T-helper 1 cell treated with Interleukin-12 subunit alpha and Interleukin-12 subunit beta and Interleukin-4 antibody, amounts not matched to agents 30 μg/mL and 1 μg/mL, for 36 hours (primary cell): ENCODE measurements around the gene L3MBTL4.
"Not testable (repeated sequence)": the region's sequence is repeated elsewhere in the genome, so short reads cannot be mapped to it uniquely, and the experiment has no call there.

Experiments used
- H3K27ac Mint-ChIP-seq: one replicate; pipeline ENCODE4 v1.8.0; 2021; ENCODE audit warnings: mild to moderate bottlenecking, mixed read lengths
- H3K27me3 Mint-ChIP-seq: one replicate; pipeline ENCODE4 v1.8.0; 2021; ENCODE audit warnings: low read depth, mixed read lengths
- H3K36me3 Mint-ChIP-seq: one replicate; pipeline ENCODE4 v1.8.0; 2021; ENCODE audit warnings: low read depth, mixed read lengths
- H3K4me1 Mint-ChIP-seq: one replicate; pipeline ENCODE4 v1.8.0; 2021; ENCODE audit warnings: low read depth, mixed read lengths
- H3K4me3 Mint-ChIP-seq: one replicate; pipeline ENCODE4 v1.8.0; 2021; ENCODE audit warnings: mild to moderate bottlenecking, moderate library complexity, mixed read lengths
- H3K9me3 Mint-ChIP-seq: one replicate; pipeline ENCODE4 v1.8.0; 2021; ENCODE audit warnings: mixed read lengths

L3MBTL4 gene

DNA sequence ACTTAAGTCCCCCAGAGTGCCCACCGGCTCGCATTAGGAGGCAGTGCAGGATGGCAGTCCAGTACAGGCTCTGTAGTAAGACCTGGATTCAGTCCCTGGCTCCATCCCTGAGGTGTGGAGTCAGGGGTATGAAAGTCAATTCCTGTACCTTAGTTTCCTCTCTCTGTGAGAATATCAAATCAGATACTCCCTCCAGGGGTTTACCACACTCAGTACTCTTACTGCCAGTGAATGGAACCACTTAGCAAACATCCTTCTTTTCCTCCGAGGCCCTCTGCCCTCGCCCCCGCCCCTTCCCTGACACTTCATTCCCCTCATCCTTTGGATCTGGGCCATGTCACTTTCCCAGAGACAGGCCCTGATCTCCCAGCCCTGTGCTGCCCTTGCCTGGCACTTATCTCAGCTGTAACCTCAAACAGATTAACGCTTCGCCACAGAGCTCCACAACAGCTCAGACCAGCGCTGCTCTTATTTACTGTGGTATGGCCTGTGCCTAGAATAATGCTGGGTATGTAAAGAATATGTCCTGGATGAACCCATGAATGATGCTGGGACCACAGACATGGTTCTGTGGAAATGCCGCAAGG lies 360.4 kb downstream of the L3MBTL4 start:
- H3K27ac Mint-ChIP-seq: no peak overlapping the region
- no peaks in the 10 kb centered on the region for H3K36me3 Mint-ChIP-seq
- peaks cover 1% of the 10 kb centered on the region for H3K4me1 Mint-ChIP-seq
- no peaks in the 10 kb centered on the region for H3K9me3 Mint-ChIP-seq
- H3K27me3 Mint-ChIP-seq: no peaks in the 10 kb centered on the region
- H3K4me3 Mint-ChIP-seq: no peak overlapping the region

DNA sequence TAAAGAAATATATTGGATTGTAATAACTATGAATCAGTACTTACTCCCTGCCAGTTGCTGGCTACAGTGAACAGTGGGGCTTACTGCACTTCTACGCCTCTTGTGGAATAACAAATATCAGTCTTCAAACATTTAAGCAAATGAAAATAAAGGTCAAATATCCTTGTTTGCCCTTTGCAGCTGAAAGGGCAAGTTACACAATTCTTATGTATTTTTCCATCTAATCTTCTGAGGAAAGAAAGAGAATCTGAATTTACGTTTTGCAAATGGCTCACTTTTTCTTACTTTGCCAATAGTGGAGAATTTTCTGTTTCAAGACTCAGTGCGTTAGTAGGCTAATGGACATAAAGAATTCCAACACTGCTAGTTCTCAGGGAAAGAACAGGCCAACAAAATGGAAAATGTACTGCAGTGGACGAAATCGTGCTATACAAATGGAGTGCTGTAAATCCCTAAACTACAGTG lies 362.2 kb downstream of the L3MBTL4 start:
- Mint-ChIP-seq H3K4me3 (no peak overlapping the region), H3K27ac (no peak overlapping the region), H3K36me3 (no peaks in the 10 kb centered on the region), H3K4me1 (peaks cover 1% of the 10 kb centered on the region), H3K27me3 (no peaks in the 10 kb centered on the region), H3K9me3 (no peaks in the 10 kb centered on the region)

DNA sequence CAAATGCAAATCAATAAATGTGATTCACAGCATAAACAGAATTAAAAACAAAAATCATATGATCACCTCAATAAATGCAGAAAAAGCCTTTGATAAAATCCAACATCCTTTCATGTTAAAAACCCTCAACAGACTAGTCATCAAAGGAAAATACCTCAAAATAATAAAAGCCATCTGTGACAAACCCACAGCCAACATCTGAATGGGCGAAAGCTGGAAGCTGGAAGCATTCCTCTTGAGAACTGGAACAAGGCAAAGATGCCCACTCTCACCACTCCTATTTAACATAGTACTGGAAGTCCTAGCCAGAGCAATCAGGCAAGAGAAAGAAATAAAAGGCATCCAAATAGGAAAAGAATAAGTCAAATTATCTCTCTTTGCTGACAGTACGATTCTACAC lies 367.1 kb downstream of the L3MBTL4 start:
- H3K4me1 Mint-ChIP-seq, H3K36me3 Mint-ChIP-seq, H3K4me3 Mint-ChIP-seq, H3K9me3 Mint-ChIP-seq, H3K27ac Mint-ChIP-seq, H3K27me3 Mint-ChIP-seq: not testable (repeated sequence)

DNA sequence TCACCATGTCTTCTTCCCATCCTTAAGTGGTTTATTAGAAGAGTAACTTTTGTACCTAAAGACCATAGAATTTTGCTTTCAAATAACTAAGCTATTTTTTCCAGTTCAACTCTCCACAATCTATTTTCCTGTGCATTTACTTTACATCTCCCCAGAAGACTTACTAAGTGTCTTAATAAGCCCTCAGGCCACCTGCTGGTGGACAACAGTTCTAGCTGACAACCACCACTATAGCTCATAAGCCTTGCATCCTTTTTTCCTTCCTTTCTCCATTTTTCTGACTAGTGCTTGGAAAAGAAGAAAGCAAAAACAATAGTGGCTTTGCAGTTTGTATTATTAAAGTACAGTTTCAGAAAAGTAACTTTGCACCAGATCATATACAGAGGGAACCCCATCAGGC lies 369.9 kb downstream of the L3MBTL4 start:
- H3K36me3 Mint-ChIP-seq: no peaks in the 10 kb centered on the region
- peaks cover 7% of the 10 kb centered on the region for H3K27me3 Mint-ChIP-seq
- no peak overlapping the region for H3K27ac Mint-ChIP-seq
- H3K4me1 Mint-ChIP-seq: no peaks in the 10 kb centered on the region
- H3K9me3 Mint-ChIP-seq: no peaks in the 10 kb centered on the region
- no peak overlapping the region for H3K4me3 Mint-ChIP-seq

DNA sequence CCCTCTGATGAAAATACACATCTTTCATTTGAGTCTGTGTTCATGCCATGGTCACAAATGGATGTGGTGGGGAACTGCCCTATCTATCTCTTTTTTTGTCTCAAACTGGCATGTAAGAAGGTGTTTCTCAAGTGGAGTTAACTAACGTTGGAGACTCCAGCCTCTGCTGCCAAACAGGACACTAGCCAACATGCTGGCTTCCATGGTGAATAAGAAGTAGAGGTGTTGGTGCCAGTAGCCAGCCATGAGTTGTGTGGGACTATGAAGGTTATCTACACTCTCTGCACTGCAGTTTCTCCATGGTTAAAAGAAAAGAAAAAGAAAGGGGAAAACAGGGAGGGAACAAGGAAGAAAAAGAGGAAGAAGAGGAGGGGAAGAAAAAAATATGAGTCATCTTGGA lies 370.4 kb downstream of the L3MBTL4 start:
- Mint-ChIP-seq H3K9me3 (peaks cover 4% of the 10 kb centered on the region), H3K36me3 (no peaks in the 10 kb centered on the region), H3K27me3 (peaks cover 7% of the 10 kb centered on the region), H3K4me1 (no peaks in the 10 kb centered on the region), H3K27ac (no peak overlapping the region), H3K4me3 (no peak overlapping the region)

DNA sequence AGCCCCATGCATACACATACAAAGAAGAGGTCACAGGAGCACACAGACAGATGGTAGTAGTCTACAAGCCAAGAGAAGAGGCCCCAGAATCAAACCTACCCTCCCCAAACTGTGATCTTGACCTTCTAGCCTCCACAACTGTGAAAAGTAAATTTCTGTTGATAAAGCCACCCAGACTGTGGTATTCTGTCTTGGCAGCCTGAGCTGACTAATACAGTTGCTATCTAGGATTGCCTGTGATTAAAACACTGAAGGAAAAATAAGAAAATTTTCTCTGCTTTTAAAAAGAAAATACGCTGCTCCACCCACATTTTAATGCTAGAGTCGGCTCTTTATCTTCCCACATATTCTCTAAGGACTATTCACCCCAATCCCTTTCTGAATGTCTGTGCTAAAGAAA lies 375.7 kb downstream of the L3MBTL4 start:
- Mint-ChIP-seq H3K27me3 (no peaks in the 10 kb centered on the region), H3K9me3 (peaks cover 18% of the 10 kb centered on the region), H3K4me3 (no peak overlapping the region), H3K27ac (no peak overlapping the region), H3K4me1 (no peaks in the 10 kb centered on the region), H3K36me3 (no peaks in the 10 kb centered on the region)

DNA sequence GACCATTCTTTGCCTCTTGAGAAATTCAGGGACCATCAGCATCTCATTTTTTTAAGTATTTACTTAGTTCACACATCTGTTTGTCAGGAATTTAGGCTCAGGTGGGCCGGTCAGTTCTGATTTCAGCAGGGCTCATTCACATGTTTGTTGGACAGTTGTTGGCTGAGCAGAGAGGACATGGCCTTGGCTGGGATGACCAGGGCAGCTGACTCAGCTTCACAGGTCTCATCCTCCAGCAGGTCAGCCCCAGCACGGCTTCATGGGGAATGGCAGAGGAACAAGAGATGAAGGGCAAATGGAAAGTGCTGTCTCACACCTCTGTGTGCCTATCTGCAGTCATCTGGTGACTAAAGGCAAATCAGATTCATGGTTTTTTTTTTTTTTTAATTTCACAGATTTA lies 383.3 kb downstream of the L3MBTL4 start:
- H3K27me3 Mint-ChIP-seq: no peaks in the 10 kb centered on the region
- no peaks in the 10 kb centered on the region for H3K36me3 Mint-ChIP-seq
- no peaks in the 10 kb centered on the region for H3K4me1 Mint-ChIP-seq
- no peak overlapping the region for H3K4me3 Mint-ChIP-seq
- H3K27ac Mint-ChIP-seq: no peak overlapping the region
- peaks cover 4% of the 10 kb centered on the region for H3K9me3 Mint-ChIP-seq

DNA sequence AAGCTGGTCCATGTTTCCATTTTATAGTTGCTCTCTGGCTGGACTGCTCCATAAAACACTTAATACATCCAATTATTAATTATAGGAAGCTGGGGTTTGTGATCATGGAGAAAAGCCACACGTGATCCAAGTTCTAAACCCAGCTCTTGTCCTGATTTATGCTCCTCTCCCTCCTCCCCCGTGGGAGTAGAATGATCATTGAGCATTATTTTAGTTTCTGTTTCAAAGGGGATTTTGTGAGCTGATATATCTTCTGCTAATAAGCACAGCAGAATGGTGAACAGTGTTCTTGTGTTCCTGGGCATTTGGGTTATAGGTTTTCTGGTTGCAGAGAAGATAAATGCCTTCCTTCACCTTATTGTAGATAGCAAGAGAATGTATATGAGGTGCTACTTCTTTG lies 383.7 kb downstream of the L3MBTL4 start:
- H3K4me3 Mint-ChIP-seq: no peak overlapping the region
- no peaks in the 10 kb centered on the region for H3K36me3 Mint-ChIP-seq
- no peak overlapping the region for H3K27ac Mint-ChIP-seq
- H3K27me3 Mint-ChIP-seq: no peaks in the 10 kb centered on the region
- no peaks in the 10 kb centered on the region for H3K4me1 Mint-ChIP-seq
- no peaks in the 10 kb centered on the region for H3K9me3 Mint-ChIP-seq

DNA sequence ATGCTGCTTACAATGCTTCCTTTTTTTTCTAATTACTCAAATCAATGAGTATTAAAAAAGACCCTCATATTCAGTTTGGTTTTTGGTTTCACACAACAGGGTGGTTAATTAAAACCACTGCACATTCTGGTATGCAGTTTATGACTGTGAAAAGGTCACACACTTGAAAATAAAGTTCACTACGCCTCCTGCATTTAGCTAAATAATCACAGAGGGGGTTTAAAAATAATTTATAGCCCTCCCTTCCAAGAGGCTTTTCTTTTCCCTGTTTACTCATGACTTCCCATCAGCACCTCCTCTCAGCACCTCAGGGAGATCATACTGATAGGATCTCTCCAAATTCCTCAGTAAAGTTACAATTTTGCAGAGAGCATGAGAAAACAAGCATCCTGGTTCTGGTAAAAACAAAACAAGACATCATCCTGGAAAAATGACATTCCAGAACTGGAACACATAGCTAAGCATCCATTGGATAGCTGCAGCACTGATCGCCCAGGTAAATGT lies 389.9 kb downstream of the L3MBTL4 start:
- H3K9me3 Mint-ChIP-seq: no peaks in the 10 kb centered on the region
- no peak overlapping the region for H3K4me3 Mint-ChIP-seq
- peaks cover 7% of the 10 kb centered on the region for H3K4me1 Mint-ChIP-seq
- H3K27ac Mint-ChIP-seq: no peak overlapping the region
- H3K27me3 Mint-ChIP-seq: peaks cover 4% of the 10 kb centered on the region
- H3K36me3 Mint-ChIP-seq: no peaks in the 10 kb centered on the region

DNA sequence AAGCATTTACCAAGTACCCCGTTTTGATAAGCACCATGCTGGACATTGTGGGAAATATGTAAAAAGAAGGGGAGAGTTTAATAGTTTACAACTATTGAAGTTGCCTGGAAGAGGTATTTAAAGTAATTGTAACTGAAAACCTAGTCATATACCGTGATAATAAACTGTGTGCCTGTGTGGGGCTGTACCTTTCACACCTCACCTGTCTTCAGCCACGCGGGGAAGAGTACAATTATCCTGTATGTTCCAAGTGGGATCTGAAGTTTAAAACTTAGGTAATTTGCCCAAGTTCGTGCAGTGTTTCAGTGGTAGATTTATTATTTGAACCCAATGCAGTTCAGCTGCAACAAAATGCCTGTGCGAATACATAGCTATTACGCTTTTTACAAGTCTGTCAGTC lies 391.2 kb downstream of the L3MBTL4 start:
- Mint-ChIP-seq H3K27me3 (peaks cover 8% of the 10 kb centered on the region), H3K4me3 (no peak overlapping the region), H3K27ac (no peak overlapping the region), H3K9me3 (no peaks in the 10 kb centered on the region), H3K36me3 (no peaks in the 10 kb centered on the region), H3K4me1 (peaks cover 7% of the 10 kb centered on the region)

DNA sequence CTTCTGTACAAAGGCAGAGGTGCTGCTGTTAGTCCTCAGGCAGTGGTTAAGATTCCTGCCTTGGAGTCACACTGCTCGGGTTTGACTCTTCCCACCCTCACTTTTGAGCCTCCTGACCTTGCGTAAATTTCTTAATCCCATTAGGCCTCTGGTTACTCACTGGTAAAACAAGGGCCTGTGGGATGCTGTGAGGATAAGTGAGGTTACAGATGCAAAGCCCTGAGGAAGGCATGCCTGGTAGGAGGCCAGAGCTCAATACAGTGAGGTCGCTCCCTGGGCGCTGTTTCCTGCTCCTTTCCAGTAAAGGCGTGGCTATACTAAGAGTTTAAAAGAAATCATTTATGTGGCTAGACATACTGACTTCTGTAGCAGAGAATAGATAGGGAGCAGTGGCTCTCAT lies 391.9 kb downstream of the L3MBTL4 start:
- Mint-ChIP-seq H3K4me1 (peaks cover 7% of the 10 kb centered on the region), H3K36me3 (no peaks in the 10 kb centered on the region), H3K27me3 (peaks cover 8% of the 10 kb centered on the region), H3K4me3 (no peak overlapping the region), H3K27ac (no peak overlapping the region), H3K9me3 (no peaks in the 10 kb centered on the region)

DNA sequence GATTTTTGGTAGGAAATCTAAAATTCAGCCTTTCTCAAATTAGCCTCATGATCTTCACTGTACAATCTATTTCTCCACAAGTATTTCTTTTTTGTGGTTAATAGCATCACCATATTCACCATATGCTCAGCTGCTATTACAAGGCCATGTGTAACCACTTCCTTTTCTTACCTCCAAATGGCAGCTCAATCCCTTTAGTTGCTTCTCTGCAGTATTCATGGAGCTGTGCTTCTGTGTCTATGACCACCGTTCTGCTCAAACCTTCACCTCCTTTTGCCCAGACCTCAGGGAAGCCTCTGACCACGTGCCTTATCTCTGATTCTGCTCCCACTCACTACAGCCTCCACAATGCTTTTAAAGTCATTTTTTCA lies 392.7 kb downstream of the L3MBTL4 start:
- peaks cover 8% of the 10 kb centered on the region for H3K27me3 Mint-ChIP-seq
- no peak overlapping the region for H3K27ac Mint-ChIP-seq
- peaks cover 7% of the 10 kb centered on the region for H3K4me1 Mint-ChIP-seq
- no peak overlapping the region for H3K4me3 Mint-ChIP-seq
- no peaks in the 10 kb centered on the region for H3K9me3 Mint-ChIP-seq
- H3K36me3 Mint-ChIP-seq: no peaks in the 10 kb centered on the region

DNA sequence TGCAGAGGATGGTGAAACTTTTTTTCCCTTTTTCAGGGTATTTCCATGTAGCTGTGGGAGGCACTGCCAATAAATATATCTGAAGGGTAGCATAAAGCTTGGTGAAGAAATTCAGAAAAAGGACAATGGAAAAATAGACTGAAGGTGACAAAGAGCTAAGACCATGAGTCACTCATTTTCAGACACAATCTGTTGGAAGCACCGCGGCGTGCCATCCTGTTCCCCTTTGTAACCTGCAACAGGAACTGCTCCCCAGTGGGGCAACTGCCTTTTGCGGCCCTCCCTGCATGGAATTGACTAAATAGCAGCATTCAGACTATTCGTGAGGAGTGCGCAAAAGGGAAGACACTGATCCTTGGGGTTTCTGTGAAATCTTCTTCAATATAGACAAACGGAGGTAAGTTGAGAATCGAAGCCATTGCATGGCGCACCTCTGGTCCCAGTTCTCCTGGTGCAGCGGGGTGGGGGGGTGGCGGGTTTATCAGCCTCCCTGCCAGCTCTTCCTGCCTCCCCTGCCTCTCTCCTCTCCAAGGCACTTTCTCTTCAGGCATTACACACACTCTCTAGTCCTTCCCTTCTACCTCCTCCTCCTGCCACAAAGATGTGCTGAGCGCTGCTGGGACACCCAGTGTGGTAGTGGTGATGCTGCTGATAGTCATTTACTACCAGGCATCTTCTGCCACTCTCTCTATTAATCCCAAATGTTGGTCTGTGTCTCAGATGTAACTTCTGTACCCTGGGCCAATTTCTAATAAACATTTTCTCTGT lies 393.2 kb downstream of the L3MBTL4 start:
- peaks cover 7% of the 10 kb centered on the region for H3K4me1 Mint-ChIP-seq
- peaks cover 8% of the 10 kb centered on the region for H3K27me3 Mint-ChIP-seq
- no peaks in the 10 kb centered on the region for H3K36me3 Mint-ChIP-seq
- no peak overlapping the region for H3K27ac Mint-ChIP-seq
- no peak overlapping the region for H3K4me3 Mint-ChIP-seq
- H3K9me3 Mint-ChIP-seq: no peaks in the 10 kb centered on the region

DNA sequence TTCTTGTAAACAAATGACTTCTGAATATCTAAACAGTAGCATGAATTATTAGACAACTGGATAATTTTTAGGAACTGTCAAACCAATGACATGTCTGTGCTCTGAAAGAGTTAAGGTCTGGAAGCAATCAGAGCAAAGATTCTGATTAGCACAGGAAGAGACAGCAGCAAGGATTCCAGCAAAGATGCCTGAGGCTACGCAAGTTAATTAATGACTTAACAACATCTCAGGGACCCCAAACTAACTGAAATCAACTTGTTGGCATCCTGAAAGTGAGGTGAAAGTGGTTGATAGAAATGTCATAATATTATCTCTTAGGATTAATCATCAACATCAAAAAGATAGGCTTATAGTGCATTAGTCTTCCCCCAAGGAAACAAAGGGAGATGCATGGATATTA lies 396.0 kb downstream of the L3MBTL4 start:
- Mint-ChIP-seq H3K27ac (no peak overlapping the region), H3K9me3 (no peaks in the 10 kb centered on the region), H3K4me1 (peaks cover 7% of the 10 kb centered on the region), H3K4me3 (no peak overlapping the region), H3K27me3 (peaks cover 8% of the 10 kb centered on the region), H3K36me3 (no peaks in the 10 kb centered on the region)

DNA sequence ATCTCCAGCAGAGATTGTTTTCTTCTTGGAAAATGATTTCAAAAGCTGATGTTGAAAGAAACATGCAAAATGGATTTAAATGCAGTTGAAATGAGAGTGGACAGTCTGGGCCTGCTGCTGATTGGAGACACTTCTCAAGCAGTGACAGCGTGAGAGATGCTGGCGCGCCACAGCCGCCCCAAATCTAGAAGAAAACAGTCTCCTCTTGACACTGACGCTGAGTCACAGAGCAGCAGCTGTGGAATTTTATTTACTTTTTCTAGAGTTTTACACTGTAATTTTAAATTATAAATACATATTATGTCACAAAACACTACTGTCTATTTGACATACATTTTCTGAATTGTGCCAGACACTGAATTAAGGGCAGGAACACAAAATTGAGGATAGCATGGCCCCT lies 397.5 kb downstream of the L3MBTL4 start:
- Mint-ChIP-seq H3K27ac (no peak overlapping the region), H3K9me3 (no peaks in the 10 kb centered on the region), H3K4me3 (no peak overlapping the region), H3K27me3 (peaks cover 8% of the 10 kb centered on the region), H3K4me1 (peaks cover 2% of the 10 kb centered on the region), H3K36me3 (no peaks in the 10 kb centered on the region)
